Measurements from ENCODE around the gene GAL3ST2.
"Not testable (repeated sequence)": the region's sequence is repeated elsewhere in the genome, so short reads cannot be mapped to it uniquely, and the experiment has no call there.

Gene GAL3ST2

DNA sequence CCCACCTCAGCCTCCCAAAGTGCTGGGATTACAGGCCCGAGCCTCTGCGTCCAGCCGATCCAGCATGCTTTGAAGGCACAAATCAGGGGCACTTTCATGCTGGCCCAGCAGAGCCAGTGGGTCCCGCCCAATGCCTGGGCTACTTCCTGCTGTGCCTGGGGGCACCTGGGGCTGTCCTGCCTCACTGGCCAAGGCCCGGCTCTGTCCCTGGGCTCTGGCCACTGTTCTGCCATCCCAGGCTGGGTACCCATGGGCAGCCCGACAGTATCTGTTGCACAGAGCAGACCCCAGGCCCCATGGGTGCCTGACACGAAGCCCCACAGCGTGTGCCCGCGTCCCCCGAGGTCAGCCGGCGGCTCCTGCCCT, 6.8 kb upstream of the GAL3ST2 start:
- DNase-seq: no peak

DNA sequence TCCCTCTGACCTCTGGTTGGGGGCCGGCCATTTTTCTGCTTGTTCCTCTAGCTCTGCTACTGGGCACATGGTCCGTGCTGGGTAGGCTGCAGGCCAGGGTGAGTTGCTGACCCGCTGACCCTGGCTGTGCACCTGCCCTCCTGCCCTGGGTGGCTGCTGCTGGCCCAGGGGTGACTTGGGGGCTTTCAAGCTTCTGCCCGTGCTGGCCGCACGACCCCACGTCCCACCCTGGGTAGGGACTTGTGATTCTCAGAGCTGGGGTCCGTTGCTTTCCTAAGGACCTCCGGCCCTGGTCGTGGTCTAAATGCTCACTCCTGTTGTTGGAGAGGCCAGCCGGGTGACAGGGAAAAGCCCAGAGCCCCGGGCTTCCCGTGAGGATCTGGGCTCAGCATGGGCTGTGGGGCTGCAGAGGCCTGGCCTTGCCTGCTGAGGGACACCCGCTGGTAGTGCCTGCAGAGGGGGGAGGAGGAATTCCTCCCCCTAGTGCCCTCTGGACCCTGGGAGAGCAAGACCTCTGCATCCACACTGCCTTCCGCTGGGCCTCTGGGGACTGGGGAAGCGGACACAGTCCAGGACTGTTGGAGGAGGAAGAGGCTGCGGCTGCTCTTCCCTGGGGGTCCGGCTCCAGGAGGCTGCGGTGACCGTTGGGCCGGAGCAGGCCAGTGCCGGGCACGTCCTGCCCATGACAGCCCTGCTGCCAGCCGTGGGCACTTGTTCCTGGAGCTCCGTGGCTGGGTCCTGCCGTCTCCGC, 6.3 kb upstream of the GAL3ST2 start:
- no peak for DNase-seq

DNA sequence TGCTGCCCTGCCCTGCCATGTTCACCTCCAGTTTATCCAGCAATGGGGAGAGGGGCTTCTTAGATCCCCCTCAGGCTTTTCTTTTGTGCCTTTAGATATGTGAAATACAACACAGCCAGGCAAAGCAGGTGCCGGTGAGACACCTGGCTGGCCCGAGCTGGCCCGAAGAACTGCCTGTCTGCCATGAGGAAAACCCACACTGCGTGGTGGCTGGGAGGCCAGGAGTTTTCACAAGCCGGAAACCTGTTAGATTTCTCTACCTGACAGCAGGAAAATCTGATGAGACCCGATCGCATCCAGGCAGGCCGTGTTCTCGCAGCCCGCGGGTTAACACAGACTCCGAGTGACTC, 5.7 kb upstream of the GAL3ST2 start:
- DNase-seq: no peak

DNA sequence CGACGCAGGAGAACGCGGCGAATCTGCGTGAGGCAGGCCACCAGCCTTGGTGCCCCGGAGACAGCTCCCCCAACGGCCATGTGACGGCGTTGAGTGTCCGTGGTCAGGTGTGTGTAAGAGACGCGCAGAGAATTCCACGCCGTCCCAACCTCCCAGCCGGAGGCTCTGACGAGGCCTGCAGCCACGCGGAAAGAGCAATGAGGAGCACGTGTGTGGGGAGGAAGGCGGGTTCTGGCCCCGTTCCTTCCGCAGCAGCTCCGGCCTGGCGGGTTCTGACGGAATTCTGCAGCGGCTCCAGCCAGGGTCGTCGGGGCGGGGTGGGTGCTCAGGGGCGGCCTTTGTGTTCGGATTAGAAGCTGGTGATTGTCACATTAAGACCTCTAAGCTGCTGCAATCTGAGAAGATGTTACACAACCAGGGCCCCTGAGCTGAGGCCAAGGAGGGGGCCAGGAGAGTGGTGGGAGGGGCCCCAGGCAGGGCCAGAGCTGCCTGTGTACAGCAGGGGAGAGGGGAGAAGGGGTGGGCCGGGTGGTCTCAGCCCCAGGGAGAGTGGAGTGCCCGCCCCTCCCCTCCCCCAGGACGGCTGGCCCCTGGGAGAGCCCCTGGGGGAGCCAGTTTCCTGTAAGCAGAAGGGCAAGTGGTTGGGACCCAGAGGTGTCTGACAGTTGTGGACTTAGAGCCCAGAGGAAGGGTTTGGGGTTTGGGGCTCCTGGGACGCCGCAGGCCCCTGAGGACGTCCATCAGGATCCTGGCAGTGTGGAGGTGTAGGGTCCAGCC, 5.1 kb upstream of the GAL3ST2 start:
- DNase-seq: no peak

DNA sequence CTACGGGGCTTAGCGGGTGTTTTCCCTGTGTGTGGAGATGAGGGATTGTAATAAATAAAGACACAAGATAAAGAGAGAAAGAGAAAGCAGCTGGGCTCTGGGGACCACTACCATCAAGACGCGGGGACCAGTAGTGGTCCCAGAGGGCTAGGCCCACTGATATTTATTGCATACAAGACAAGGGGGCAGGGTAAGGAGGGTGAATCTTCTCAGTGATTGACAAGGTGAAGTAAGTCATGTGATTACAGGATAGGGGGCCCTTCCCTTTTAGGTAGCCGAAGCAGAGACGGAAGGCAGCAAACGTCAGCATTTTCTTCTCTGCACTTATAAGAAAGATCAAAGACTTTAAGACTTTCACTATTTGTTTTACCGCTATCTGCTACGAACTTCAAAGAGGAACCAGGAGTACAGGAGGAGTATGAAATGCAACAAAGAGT, 4.5 kb upstream of the GAL3ST2 start:
- DNase-seq: peak; percentile 64

DNA sequence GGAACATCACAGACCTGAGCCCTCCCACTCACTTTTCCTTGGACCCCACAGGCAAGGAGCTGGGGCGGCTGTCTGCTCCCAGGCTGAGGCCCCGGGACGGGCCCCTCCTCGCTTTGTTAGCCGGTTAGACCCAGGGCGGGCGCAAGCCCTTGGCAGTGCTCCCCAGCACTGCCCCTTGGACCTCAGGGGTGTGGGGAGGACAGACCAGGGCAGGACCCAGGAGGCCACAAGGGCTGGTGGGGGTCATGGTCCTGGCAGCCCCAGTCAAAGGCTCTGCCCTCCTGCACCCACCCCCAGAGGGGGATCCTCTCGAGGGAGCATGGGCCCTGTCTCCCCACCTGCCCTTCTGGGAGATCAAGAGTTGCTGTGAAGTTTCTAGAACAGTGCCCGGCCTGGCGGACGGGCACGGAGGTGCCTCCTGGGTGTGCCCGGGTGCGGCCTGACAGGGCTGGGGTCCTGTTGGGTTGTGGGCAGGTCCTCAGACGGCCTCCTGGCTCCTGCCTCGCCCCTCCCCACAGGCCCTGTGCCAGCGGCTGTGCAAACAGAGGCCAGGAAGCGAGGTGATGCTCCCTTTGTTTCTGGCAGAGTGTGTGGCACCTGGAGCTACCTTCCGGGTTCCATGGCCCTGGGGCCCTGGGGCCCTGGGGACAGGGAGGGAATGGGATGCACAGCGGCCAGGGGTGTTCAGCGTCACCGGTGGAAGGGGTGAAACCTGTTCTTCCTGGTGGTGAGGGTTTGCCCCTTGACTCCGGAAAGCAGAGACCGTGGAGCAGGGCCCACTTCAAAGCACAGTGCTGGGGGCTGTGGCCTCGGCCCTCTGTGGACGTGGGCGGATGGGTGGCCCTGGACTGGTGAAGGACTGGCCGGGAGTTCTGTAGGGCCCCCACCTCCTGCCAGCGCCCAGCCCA, 2.9 kb upstream of the GAL3ST2 start:
- DNase-seq: no peak

DNA sequence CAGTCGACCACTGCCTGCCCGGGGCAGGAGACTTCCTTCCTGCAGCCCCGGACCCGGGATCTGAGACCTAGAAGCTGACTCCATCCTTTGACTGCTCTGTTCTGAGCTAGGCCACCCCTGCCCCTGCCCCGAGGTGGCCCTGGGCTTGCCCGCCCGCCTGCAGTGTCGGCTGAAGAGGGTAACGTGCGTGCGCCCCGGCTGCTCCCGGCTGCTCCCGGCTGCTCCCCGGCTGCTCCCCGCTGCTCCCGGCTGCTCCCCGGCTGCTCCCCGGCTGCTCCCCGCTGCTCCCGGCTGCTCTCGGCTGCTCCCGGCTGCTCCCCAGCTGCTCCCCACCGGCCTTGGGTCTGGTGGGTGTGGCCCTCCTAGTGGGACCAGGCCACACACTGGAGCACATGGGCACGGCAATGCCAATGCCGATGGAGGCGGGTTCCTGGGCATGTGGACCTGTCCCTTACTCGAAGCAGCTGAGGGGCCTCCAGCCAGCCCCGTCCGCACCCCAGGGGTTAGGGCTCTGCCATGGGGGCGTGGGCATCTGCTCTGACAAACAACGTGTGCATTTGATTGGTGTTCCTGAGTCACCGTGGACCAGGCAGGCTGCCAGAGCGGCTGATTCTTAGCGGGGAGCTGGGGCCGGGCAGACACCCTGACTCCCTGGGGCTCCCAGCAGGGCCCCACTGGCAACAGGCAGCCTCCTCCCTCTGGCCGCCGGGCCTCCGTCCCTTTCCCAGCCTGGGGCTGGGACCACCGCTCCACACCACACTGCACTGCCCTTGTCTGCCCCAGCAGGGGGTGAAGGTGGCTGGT, 2.0 kb upstream of the GAL3ST2 start:
- DNase-seq: no peak

DNA sequence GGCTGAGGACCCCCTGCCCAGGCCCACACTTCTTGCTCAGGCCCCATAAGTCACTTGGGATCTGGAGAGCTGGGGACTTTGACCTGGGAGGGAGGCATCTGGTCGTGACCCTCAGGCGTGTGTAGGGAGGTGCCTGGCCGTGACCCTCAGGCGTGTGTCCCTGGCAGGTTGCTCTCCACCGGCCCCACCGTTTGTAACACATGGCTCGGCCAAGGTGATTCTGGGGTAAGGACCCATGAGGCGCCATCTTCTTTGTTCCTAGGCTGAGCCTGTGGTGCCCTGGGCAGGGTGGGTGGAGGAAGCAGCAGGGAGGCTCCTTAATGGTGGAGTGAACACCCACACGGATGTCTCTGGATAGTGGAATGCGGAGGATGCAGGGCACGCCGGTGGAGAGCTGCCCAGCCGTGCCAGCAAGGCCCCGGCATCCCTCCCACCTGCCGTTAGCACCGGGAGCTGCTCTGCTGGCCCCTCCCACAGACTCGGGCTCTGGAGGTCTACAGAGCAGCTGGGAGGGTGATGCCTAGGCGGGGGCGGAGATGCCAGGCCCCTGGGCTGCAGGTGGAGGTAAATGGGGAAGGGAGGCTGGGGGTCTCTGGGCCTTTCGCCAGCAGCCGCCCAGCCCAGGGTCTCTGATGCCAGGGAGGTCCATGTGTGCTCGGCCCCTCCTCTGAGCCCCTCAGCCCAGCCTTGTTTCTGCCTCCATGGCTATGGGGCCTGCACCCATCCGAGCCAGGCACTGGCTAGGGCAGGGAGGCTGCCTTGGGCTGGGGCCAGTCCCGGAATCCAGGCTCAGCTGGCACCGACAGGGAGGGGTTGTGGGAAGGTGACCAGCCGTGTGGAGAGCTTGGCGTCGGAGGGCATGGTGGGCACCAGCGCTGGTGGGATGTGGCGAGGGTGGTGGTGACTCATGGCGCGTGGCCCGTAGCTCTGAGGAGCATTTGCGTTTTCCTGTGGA, 1.1 kb upstream of the GAL3ST2 start:
- DNase-seq: no peak

DNA sequence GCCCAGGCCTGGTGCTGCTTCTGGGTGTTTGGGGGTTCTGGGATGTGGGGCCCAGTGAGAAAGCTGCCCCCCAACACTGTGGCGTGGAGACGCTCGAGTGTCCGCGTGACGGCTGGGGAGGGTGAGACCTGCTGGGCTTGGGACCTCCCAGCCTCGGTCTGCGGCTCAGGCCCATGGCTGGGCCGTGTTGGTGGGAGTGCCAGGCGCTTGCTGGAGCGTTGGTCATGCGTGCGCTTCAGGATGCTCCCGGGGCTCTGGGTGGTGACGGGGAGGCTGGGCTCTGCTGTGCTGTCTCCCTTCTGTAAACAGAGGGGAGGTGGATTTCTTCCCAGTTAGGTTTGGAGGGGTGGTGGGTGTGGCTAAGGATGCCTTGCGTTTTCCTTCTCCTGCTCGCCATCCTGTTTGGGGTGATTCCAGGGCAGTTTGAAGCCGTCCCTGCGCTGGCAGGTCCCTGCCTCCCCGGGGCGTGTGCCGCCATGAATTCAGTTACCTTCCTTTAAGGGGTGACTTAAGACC, 606 bp downstream of the GAL3ST2 start:
- DNase-seq: no peak

DNA sequence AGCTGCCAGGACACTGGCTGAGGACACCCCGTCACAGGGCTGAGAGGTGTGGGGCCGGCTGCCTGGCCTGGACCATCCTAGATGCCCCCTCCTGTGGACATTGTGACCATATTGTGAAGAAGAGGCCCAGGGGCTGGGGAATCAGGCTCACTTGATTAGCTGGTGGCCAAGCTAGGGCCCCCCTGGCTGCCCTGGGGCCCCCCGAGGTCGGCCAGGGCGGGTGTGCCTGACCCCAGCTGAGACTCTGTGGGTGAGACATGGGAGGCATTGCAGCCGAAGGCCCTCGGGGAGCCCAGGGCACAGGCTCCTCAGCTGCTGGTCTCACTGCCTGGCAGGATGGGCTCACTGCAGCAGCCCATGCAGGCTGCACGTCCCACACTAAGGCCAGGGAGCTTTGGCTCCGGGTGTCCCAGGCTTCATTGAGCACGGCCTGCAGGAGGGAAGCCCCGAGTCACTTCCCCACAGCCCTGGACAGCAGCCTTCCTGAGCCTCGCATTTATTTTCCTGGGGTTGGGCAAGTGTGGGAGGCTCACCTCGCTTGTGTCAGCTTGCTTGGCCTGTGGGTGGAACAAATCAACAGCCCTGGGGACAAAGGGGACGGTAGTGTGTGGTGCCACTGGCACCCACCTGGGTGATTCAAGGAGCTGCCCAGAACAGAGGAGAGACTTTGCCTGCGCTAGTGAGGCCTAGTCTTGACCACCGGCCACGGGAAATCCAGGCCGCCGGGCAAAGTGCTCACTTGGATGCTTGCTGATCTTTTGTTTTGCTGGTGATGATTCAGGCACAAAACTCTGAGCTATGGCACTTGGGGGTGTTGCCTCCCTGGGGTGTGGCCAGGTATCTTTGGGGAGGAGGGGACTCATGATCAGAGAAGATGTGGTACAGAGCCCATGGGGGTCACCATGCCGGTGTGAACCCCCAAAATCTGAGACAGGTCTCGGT, 1.3 kb downstream of the GAL3ST2 start:
- DNase-seq: no peak

DNA sequence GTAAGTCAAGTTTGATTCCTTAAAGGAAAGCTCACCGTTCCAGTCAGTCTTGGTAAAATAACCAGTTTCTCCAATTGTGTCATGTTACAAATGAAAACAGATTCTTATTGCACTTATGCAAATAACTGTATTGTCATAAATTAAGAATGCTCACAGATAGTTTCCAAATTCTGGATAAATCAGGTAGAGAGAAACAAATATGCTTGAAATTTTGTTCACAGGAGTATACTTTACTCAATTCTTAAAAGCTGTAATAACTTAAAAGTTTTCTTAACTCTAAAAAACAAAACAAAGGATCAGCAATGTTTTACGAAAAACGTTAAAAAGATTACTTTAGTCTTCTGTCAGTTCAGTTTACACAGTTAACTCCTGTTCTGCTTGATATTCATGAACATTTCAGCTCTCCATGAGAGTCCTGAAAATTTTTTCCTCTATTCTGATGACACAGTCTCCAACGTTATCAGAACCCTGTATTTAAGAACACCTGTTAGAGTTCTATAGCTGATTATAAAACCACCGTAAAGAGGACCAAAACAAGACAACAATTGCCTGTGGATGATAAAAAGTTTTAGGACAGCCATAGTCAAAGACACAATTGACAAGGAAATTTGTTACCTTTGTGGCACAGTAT, 4.4 kb downstream of the GAL3ST2 start:
- no peak for DNase-seq

DNA sequence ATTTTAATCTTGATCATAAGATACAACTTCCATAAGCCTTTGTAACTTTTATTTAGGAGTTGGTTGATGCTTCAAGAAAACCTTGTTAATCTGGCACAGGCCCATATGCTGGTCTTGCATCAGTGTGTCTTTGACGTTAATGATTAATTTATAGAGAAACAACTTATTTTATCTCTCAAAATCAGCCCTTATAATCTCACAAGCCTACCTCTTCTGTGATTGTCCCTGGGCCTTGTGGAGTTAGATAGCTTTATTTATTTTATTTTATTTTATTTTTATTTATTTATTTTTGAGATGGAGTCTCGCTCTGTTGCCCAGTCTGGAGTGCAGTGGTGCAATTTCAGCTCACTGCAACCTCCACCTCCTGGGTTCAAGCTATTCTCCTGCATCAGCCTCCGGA, 5.4 kb downstream of the GAL3ST2 start:
- not testable (repeated sequence) for DNase-seq

DNA sequence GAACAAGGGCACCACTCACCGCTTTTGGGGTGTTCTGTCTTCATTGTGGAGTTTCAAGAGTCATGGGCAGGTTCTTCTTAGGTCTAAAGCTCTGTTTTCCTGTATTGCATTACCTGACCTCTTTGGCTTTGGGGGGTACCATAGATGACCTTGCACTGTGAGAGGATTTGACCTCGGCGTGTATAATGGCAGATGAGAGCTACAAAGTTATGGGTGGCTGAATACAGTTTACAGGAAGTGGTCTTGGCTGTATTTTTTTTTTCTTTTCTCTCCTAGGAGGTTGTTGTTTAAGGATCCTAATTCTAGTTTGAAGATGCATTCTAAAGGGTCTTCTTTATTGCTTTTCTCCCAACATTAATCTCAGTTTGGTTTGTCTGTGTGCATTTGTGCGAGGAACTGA, 11.5 kb downstream of the GAL3ST2 start:
- DNase-seq: no peak

DNA sequence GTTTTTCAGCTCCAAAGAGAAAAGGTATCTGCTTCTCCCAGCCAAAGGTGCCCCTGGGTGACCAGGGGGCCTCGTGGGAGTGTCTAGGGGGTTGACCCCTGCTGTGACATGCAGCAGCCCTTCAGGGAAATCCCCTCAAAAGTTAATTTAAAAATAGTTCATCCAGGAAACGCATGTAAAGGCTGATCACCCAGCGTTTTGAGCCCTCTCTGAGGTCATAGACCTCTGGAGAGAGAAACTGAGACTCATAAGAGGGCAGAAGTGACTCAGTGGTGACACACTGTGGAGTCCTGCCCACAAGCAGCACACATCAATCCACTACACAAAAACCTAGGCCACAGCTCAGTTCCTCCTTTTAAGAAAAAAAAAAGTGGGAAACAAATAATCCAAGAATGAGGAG, 11.9 kb downstream of the GAL3ST2 start:
- DNase-seq: peak; percentile 37

DNA sequence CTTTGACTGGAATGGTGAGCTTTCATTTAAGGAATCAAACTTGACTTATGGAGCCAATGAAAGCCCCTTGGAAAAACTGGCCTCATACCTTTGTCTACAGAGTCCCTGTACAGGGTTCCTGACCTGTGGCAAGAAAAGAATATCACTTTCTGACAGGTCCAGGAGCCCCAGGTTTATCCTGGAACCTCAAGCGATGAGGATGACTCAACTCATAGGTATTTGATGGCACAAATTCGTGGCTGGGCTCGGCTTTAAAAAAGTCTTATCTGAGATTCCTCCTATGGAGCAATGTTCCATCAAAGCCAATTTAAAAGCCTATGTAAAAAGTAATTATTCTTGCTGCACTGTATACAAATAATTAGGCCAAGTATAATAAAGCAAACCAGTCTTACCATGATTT, 14.8 kb downstream of the GAL3ST2 start:
- not testable (repeated sequence) for DNase-seq

DNA sequence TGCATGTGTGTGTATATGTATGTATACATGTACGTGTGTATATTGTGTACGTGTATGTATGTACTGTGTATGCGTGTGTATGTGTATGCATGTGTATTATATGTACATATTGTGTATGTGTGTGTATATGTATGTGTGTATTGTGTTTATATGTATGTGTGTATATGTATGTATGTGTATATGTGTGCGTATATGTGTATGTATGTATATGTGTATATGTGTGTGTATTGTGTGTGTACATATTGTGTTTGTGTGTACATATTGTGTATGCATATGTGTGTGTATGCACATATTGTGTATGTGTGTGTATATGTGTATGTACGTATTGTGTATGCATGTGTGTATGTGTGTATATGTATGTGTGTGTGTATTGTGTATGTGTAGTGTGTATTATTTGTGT, 16.8 kb downstream of the GAL3ST2 start:
- DNase-seq: no peak

DNA sequence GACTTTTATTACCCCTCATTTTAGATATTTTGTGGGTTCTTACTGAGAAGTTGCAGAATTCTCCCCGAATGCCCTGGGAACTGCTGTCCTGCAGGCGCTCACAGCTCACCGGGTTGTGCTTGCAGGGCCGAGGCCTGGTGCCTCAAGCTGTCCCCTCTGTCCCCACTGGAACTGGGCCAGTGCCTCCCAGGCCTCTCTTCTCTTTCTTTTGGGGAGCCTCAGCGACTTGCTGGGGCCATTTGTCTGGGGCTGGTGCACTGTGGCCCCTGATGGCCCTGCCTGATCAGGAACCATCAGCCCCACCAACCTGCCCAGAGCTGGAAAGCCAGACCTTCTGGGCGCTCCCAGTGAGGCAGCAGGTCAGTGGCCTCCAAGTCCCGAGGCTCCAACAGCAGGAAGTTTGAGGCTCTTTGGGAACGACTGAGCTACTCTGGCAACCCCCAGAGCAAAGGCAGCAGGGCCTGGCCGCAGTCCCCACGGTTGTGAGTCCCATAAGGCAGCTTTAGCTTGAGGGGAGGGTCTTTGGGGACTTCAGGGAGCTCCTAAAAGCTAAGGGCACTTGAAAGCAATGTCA, 17.7 kb downstream of the GAL3ST2 start:
- DNase-seq: no peak

DNA sequence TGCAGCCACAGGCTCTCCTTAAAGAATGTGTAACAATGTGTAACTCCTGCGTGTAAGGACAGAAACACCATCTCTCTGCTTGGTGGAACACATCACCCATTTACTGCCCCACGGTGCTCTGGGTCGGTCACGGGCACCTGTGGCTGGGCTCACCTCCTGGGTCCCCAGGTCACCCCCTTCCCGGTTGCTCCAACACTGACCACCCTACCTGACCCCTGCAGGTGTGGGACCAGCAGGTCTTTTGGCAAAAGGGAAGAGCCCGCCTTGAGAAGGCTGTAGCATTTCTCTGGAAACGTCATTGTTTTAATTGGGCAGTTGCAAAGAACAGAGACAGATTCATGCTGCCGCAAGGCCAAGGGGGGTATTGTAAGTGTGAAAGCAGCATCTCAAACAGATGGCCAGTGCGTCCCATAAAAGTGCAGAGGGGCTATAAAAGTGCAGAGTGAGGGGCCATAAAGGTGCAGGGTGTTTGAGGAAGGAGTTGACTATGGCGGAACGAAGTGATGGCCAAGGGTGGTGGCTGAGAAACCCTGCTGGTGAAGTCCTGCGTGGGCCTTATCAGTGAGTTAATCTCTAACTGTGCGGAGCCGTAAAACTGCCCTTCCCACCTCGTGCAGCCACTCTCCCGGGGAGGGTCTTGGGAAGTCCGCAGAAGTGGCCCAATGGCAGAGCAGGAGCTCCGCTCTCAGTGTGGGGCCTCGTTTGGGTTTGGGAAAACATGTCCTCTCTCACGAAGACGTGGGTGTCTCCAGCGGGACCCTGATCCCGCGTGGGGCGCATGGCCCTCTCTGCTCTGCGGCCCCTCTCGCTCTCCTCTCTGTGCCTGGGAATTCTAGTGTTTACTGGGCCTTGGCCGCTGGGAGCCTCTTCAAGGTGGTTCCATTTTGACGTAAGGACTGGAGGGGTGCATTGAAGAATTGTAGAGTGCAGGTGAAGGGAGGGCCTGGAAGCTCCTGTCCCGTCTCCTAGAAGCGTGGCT, 18.7 kb downstream of the GAL3ST2 start:
- DNase-seq: no peak
